K562 treated with DMSO at 1 percent for 24 hours (cell line): ENCODE results near the gene PRRG4. TPM values are rescaled to one million over a fixed set of nuclear protein-coding genes. Genes with fewer than 3 reads are reported as not detected.

Source experiments
- total RNA-seq: library from RNA; unstranded; fragments of 300-600 nt; gene quantifications from 2 replicates; pipeline ENCODE4 v1.2.3, GENCODE V29; 2022; ENCODE audit warnings: low read depth; ENCODE audit not compliant: insufficient read depth

PRRG4 gene
- total RNA-seq: 0.06 TPM in 1 of 2 replicates, not detected in the other

DNA sequence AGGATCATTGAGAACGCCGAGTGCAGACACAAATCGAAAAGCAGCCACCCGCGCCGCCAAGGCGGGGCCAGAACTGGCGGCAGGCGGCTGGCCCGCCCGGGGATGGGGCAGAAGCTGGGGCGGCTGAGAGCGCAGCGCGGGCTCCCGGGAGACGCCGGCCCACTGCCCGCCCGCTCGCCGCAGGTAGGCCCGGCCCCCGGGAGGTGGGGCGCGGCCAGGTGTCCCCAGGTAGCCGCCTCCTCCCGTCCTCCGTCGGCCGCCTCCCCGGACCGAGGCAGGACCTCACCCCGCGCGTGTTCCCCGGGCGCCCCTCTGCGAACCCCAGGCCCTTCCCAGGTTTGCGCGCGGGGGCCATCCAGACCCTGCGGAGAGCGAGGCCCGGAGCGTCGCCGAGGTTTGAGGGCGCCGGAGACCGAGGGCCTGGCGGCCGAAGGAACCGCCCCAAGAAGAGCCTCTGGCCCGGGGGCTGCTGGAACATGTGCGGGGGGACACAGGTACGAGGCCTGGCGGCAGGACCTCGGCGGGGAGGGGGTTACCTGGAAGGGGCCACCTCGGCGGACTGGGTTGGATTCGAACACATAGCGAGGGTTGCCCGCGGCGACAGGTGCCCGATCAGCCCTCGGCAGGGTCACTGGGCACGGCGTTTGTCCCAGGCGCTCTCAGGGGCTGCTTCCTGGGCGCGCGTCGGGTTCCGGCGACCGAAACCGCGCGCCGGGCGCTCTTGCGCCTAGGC, at the start of gene PRRG4:
TSS of gene PRRG4 (plus strand) at position 248 of the 733 bp plus-strand sequence. CDS start 603 bp downstream, outside the sequence.

DNA sequence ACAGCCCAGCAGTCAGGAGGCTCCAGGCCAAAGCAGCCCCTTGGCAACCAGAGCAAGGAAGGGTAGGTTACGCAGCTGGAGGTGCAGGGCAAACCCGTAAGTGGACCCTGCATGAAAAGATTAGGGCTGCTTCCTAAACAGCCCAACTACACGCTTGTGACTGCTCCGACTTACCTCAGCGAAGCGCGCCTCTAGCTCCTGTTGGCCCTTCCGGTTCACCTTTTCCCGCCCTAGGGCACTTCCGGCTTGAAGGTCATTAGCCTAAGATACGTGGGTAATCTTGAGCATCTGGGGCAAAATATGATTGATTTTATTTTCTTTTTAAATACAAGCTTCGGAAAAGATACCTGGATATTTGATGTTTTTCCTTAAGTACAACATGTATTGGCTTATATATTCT, 35.3 kb upstream of the PRRG4 start, which contains the start of gene CCDC73:
TSS of gene CCDC73 (minus strand) at position 224 of the 400 bp plus-strand sequence. CDS start 34,419 bp downstream, outside the sequence.

DNA sequence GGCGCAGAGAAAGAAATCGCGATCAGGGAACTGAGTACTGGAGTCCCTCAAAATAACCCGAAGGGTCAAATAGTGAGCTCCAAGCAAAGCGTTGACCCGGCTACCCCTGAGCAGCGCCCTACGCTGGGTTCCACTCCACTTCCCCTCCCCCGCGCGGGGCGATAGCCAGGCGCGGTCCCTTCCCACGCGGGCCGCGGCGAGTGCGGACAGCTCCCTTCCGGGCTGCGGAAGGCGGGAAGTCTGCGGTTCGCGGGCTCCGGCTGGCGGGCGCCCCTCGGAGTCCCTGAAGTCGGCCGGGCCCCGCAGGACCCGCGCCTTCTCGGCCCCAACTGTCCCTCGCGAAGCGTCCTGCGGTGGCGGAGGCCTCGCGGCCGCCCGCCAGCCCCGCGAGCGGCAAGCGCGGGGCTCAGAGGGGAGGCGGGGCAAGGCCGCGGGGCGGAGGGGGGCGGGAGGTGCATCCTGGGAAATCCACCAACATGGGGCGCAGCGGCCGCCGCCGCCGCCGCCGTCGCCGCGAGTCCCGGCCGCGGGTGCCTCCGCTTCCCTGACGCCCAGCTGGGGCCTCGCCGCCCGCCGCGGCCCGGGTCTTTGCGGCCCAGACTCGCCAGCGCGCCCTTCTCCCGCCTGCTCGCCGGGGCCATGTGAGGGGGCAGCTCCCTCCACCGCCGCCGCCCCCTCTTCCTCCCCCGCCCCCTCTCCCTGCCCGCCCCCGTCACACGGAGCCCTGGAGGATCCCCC, 62.8 kb downstream of the PRRG4 start, which contains the start of gene QSER1:
TSS of gene QSER1 (plus strand) at position 457 of the 738 bp plus-strand sequence. CDS start 315 bp downstream, outside the sequence.

Other genes with a start within 250 kb of the PRRG4 start
- 329 and 333 TPM in 2 replicates for gene EIF3M, start 246.1 kb upstream of the PRRG4 start, total RNA-seq
- gene CCDC73, start 35.3 kb upstream of the PRRG4 start, total RNA-seq: not detected in 2 replicates
- 6.9 and 10.1 TPM in 2 replicates for gene QSER1, start 62.9 kb downstream of the PRRG4 start, total RNA-seq
- 5.0 and 5.4 TPM in 2 replicates for gene DEPDC7, start 186.0 kb downstream of the PRRG4 start, total RNA-seq
- gene TCP11L1, start 209.6 kb downstream of the PRRG4 start, total RNA-seq: 5.5 and 6.3 TPM in 2 replicates